Activated T-cell treated with anti-CD3 and anti-CD28 coated beads, Interleukin-2, amount 50 U/mL, for 72 hours (primary cell): ENCODE data around the gene UBE2QL1. TPM values are rescaled to one million over a fixed set of nuclear protein-coding genes. Genes with fewer than 3 reads are reported as not detected.

Experiments
- ATAC-seq, 2 donors: fragments of 150-1000 bp; cut with Tn5 transposase; replicated peaks in 1 of 2; 2 replicates each; pipeline ENCODE4 v1.10.0; 2021; ENCODE audit warnings: moderate library complexity in 2 of 2, mild to moderate bottlenecking in 1 of 2
- DNase-seq, 2 donors: peaks; one replicate each; pipeline ENCODE4 v3.0.0; 2021 to 2022; ENCODE audit warnings: mixed read lengths in 1 of 2
- H3K27ac Mint-ChIP-seq: one replicate; pipeline ENCODE4 v1.8.0; 2022; ENCODE audit warnings: mild to moderate bottlenecking, moderate library complexity, mixed read lengths
- H3K27me3 Mint-ChIP-seq: one replicate; pipeline ENCODE4 v1.8.0; 2022; ENCODE audit warnings: low read depth, mixed read lengths
- H3K36me3 Mint-ChIP-seq, 2 donors: one replicate each; pipeline ENCODE4 v1.8.0; 2022; ENCODE audit warnings: mixed read lengths in 2 of 2, mild to moderate bottlenecking in 1 of 2; ENCODE audit not compliant: insufficient read depth in 2 of 2
- H3K4me1 Mint-ChIP-seq: one replicate; pipeline ENCODE4 v1.8.0; 2022; ENCODE audit warnings: low read depth, mixed read lengths
- H3K4me3 Mint-ChIP-seq, 2 donors: one replicate each; pipeline ENCODE4 v1.8.0; 2022; ENCODE audit warnings: mild to moderate bottlenecking in 2 of 2, mixed read lengths in 2 of 2, moderate library complexity in 2 of 2
- H3K9me3 Mint-ChIP-seq, 2 donors: one replicate each; pipeline ENCODE4 v1.8.0; 2022; ENCODE audit warnings: mixed read lengths in 2 of 2
- total RNA-seq, 2 donors: library from RNA; stranded (reverse); gene quantifications; one replicate each; pipeline ENCODE4 v1.2.3, GENCODE V29; 2022

The UBE2QL1 gene
- total RNA-seq, 2 donors from 2014 or later: 0.19 to 0.28 TPM

GRCh38 chr5:6412811-6413210, 35.8 kb upstream of the UBE2QL1 start:
- peaks cover 8% of the 10 kb centered on the region for H3K4me1 Mint-ChIP-seq
- no peaks in the 10 kb centered on the region for H3K36me3 Mint-ChIP-seq
- ATAC-seq: no peak
- DNase-seq: no peak
- no peak overlapping the region for H3K27ac Mint-ChIP-seq
- H3K27me3 Mint-ChIP-seq: peaks cover 7% of the 10 kb centered on the region
- no peak overlapping the region for H3K4me3 Mint-ChIP-seq
- H3K9me3 Mint-ChIP-seq: no peaks in the 10 kb centered on the region

GRCh38 chr5:6417657-6418056, 31.0 kb upstream of the UBE2QL1 start:
- Mint-ChIP-seq H3K27me3 (peaks cover 17% of the 10 kb centered on the region), H3K4me3 (no peak overlapping the region), H3K36me3 (no peaks in the 10 kb centered on the region), H3K4me1 (no peaks in the 10 kb centered on the region), H3K27ac (no peak overlapping the region), H3K9me3 (no peaks in the 10 kb centered on the region)
- ATAC-seq (no peak), DNase-seq (no peak)

- no peak overlapping the region for H3K4me3 Mint-ChIP-seq
- H3K27me3 Mint-ChIP-seq: peaks cover 16% of the 10 kb centered on the region
- ATAC-seq (no peak), DNase-seq (no peak)
- no peaks in the 10 kb centered on the region for H3K4me1 Mint-ChIP-seq
- no peaks in the 10 kb centered on the region for H3K9me3 Mint-ChIP-seq
- no peaks in the 10 kb centered on the region for H3K36me3 Mint-ChIP-seq
- H3K27ac Mint-ChIP-seq: no peak overlapping the region
Measured at GRCh38 chr5:6418679-6419276, 29.9 kb upstream of the UBE2QL1 start.

DNA sequence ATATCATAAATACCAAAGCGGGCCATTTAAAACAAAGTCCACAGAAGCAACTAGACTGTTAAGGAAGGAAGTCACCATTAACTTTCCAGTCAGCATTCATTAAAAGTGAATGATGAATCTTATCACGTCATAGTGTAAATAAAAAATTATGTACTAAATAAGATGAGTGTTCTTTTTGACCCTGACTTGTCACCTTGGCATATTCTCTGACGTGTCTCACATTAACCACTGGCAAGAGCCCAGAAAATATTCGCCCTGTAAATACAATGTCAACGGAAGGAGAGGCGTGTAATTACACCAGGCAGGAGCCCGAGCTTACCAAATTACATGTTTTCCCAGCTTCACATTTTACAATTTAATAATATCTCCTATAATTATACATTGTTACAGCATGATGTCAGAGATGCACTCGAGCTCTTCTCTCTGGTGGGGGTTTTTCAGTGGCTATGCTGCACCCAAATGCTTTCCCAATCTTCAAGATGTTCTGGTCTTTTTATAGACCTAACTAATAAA, 29.3 kb upstream of the UBE2QL1 start:
- DNase-seq: no peak
- no peak overlapping the region for H3K4me3 Mint-ChIP-seq

DNA sequence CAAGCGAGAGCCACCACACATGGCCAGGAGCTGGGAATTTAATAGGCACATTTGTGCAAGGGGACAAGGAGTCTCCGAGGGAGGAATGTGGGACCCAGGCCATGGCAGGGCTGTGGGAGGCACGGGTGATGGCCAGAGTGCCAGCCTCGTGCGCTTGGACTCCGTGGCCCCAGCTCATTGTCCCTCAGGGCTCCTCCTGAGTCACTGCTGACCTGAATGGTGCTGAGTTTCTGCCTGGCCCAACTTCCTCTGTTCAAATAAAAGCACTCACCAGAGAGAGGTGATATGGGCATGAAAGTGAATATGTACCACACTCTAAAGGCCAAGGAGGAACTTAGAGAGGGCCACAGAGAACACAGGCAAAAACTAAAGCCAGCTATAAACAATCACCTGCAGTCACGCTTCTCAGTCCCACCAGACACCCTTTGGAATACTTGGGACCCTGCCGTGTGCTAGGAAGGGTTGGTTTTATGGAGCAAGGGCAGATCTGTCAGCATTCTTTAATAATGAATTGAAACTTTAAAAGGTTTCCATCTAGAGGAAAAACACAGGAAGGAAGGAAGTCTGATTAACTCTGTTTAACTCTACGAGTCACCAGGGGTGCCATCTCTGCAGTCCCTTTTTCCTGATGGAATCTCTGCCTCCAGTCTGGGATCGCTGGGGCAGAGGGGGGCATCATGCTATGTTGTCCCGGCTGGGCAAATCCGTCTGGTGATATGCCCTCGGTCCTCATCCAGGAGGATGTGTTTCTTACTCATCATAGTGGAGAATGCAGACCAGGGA, 25.1 kb upstream of the UBE2QL1 start:
- Mint-ChIP-seq H3K9me3 (no peaks in the 10 kb centered on the region), H3K4me3 (no peak overlapping the region), H3K36me3 (no peaks in the 10 kb centered on the region), H3K27ac (no peak overlapping the region), H3K27me3 (peaks cover 34% of the 10 kb centered on the region), H3K4me1 (no peaks in the 10 kb centered on the region)
- ATAC-seq: no peak
- DNase-seq: no peak

More for the DNA sequence above, 29.3 kb upstream of the UBE2QL1 start:
- Mint-ChIP-seq H3K27me3 (peaks cover 16% of the 10 kb centered on the region), H3K36me3 (no peaks in the 10 kb centered on the region), H3K27ac (no peak overlapping the region), H3K4me1 (no peaks in the 10 kb centered on the region), H3K9me3 (no peaks in the 10 kb centered on the region)
- no peak for ATAC-seq

- DNase-seq (no peak), ATAC-seq (no peak)
- Mint-ChIP-seq H3K9me3 (no peaks in the 10 kb centered on the region), H3K27ac (no peak overlapping the region), H3K27me3 (peaks cover 37% of the 10 kb centered on the region), H3K4me3 (no peak overlapping the region), H3K4me1 (no peaks in the 10 kb centered on the region), H3K36me3 (no peaks in the 10 kb centered on the region)
Measured at GRCh38 chr5:6424110-6424659, 24.5 kb upstream of the UBE2QL1 start.

- H3K9me3 Mint-ChIP-seq: no peaks in the 10 kb centered on the region
- DNase-seq: no peak
- no peaks in the 10 kb centered on the region for H3K4me1 Mint-ChIP-seq
- no peak overlapping the region for H3K4me3 Mint-ChIP-seq
- no peaks in the 10 kb centered on the region for H3K36me3 Mint-ChIP-seq
- no peak overlapping the region for H3K27ac Mint-ChIP-seq
- ATAC-seq: no peak
- H3K27me3 Mint-ChIP-seq: peaks cover 41% of the 10 kb centered on the region
Measured at GRCh38 chr5:6424700-6425099, 24.0 kb upstream of the UBE2QL1 start.

GRCh38 chr5:6427694-6428093, 21.0 kb upstream of the UBE2QL1 start:
- Mint-ChIP-seq H3K36me3 (no peaks in the 10 kb centered on the region), H3K9me3 (no peaks in the 10 kb centered on the region), H3K4me1 (no peaks in the 10 kb centered on the region), H3K4me3 (no peak overlapping the region), H3K27ac (no peak overlapping the region), H3K27me3 (peaks cover 25% of the 10 kb centered on the region)
- DNase-seq (no peak), ATAC-seq (no peak)

DNA sequence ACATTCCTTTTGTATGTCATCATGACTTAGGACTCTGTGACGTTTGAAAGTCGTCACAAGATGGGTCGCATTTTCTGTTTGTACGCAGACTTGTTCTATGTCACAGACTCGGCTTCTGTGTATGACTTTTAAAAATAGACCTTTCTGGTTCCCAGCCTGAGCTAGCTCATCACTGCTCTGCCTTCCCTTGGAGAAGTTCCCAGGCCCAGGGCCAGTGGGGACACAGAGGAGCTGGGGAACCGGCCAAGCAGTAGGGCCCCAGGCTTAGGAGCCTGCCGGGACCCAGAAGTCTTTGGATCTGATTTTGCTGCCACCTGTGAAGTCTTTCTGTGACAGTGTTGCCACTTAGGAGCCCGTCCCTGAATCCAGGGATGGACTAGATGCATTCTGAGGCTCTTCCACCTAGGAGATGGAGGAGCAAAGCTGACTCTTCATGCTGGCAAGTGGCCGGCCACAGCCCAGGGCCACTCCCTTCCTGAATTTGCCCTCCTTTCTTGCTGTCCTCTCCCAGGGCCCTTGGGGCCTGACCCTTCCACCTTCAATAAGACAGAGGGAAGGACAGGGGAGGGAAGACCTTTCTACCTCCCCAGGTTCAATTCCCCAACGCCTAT, 18.1 kb upstream of the UBE2QL1 start:
- H3K36me3 Mint-ChIP-seq: no peaks in the 10 kb centered on the region
- no peak for DNase-seq
- no peaks in the 10 kb centered on the region for H3K4me1 Mint-ChIP-seq
- H3K9me3 Mint-ChIP-seq: no peaks in the 10 kb centered on the region
- H3K4me3 Mint-ChIP-seq: no peak overlapping the region
- H3K27me3 Mint-ChIP-seq: peaks cover 30% of the 10 kb centered on the region
- no peak overlapping the region for H3K27ac Mint-ChIP-seq
- no peak for ATAC-seq

DNA sequence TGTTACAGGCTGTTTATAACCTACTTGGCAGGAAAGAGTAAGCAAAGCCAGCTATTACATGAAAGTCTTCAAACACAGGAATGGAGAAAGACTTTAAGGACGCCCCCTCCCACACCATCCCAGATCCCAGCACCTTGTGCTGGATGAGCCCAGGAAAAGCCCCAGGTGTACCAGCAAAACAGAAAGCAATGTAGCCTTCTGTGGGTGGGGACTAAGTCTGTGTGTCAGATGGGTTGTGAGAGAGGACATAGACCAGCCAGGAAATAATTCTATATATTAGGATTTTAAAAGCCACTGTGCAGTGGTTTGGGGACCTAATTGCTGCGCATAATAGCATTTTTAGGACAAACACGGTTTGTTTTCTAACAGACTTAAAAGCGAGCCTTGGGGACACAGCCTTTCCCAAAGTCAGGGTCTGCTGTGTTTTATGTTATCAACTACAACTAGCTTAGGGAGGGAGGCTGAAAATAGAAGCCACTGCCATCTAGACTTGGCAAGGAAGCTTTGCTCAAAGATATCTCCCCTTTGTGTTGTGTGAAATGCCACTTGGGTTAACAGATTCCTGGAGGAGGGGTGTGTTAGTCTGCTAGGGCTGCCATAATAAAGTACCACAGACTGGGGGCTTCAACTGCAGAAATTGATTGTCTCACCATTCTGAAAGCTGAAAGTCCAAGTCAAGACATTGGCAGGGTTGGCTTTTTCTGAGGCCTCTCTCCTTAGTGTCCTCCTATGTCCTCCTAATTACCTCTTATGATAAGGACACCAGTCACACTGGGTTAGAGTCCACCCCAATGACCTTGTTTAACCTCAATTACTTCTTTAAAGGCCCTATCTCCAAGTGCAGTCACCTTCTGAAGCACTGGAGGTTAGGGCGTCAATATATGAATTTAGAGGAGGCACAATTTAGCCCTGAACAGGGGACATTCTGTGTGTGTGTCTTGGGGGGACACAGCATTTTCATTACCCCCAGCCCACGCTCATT, 17.2 kb upstream of the UBE2QL1 start:
- ATAC-seq (no peak), DNase-seq (no peak)
- Mint-ChIP-seq H3K4me1 (no peaks in the 10 kb centered on the region), H3K36me3 (no peaks in the 10 kb centered on the region), H3K9me3 (no peaks in the 10 kb centered on the region), H3K4me3 (no peak overlapping the region), H3K27ac (no peak overlapping the region), H3K27me3 (peaks cover 34% of the 10 kb centered on the region)

DNA sequence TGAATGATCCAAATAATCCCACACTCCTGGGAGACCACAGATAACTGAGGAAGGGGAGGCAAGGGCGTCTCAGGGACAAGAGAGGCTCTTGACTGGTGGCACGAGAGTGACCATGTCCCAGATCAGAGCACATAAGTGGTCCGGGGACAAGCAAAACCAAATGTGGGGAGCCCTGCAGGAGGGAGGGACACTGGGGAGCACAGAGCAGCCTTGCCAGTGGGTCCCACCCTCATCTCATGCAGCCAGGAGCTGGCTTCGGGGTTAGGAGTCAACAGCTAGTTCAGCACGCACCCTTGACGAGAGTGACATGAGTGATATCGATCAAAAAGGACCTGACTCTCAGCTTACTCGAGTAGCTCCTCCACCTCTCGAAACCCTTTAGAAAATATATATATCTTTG, 16.5 kb upstream of the UBE2QL1 start:
- no peaks in the 10 kb centered on the region for H3K36me3 Mint-ChIP-seq
- DNase-seq: no peak
- ATAC-seq: no peak
- H3K27me3 Mint-ChIP-seq: peaks cover 34% of the 10 kb centered on the region
- no peaks in the 10 kb centered on the region for H3K9me3 Mint-ChIP-seq
- H3K4me1 Mint-ChIP-seq: no peaks in the 10 kb centered on the region
- H3K4me3 Mint-ChIP-seq: no peak overlapping the region
- H3K27ac Mint-ChIP-seq: no peak overlapping the region

DNA sequence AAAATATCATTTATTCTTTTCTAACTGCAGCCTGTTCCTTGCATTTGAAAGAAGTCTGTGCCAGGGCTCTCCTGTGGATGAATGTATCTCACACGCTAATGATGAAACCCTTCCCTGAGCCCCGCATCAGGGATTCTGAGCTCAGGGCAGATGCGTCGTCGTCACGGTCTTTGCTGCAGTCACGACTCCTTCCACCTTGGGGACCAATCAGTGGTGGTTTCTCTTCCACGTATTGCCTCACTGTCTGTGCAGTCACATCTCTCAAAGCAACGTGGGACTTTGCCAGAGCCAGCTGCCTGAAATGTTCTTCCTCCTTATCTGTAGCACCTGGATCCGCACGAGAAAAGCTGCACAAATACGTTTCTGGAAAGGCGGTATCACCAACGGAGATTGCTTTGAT, 13.9 kb upstream of the UBE2QL1 start:
- Mint-ChIP-seq H3K27me3 (peaks cover 26% of the 10 kb centered on the region), H3K4me3 (no peak overlapping the region), H3K36me3 (no peaks in the 10 kb centered on the region), H3K27ac (no peak overlapping the region), H3K4me1 (no peaks in the 10 kb centered on the region), H3K9me3 (no peaks in the 10 kb centered on the region)
- ATAC-seq (no peak), DNase-seq (no peak)
